ENCODE measurements around the gene IKZF1.

GRCh38 chr7:50298811-50299562 lies 5.5 kb upstream of the IKZF1 start:
- TF ChIP-seq, protein P1, sequence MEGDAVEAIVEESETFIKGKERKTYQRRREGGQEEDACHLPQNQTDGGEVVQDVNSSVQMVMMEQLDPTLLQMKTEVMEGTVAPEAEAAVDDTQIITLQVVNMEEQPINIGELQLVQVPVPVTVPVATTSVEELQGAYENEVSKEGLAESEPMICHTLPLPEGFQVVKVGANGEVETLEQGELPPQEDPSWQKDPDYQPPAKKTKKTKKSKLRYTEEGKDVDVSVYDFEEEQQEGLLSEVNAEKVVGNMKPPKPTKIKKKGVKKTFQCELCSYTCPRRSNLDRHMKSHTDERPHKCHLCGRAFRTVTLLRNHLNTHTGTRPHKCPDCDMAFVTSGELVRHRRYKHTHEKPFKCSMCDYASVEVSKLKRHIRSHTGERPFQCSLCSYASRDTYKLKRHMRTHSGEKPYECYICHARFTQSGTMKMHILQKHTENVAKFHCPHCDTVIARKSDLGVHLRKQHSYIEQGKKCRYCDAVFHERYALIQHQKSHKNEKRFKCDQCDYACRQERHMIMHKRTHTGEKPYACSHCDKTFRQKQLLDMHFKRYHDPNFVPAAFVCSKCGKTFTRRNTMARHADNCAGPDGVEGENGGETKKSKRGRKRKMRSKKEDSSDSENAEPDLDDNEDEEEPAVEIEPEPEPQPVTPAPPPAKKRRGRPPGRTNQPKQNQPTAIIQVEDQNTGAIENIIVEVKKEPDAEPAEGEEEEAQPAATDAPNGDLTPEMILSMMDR (IDR thresholded peaks at IDR 0.05; ENCODE audit: insufficient read depth, low read length, poor library complexity, severe bottlenecking) = no peak
- no peak for TF ChIP-seq EZH2phosphoT487 (conservative IDR thresholded peaks at IDR 0.05; ENCODE audit: low read length)

All from SU-DHL-6 (cell line).